GM19455 (cell line): Measurements from ENCODE around the gene KLHDC4.
"Not testable (repeated sequence)": the region's sequence is repeated elsewhere in the genome, so short reads cannot be mapped to it uniquely, and the experiment has no call there.

Experiments
- ATAC-seq: cut with Tn5 transposase; IDR thresholded peaks from one replicate; pipeline ENCODE4 v1.9.1; 2021; ENCODE audit not compliant: unreplicated experiment

The KLHDC4 gene

GRCh38 chr16:87765776-87766484, at the start of gene KLHDC4:
KLHDC4 (minus strand) TSS chr16:87765986; CDS start chr16:87765890, 96 bp downstream.
- ATAC-seq: peak; percentile 73

- no peak for ATAC-seq
These were observed 49.8 kb upstream of the KLHDC4 start for GRCh38 chr16:87815567-87815966.

GRCh38 chr16:87812200-87812656, 46.4 kb upstream of the KLHDC4 start:
- no peak for ATAC-seq

GRCh38 chr16:87811454-87811853, 45.7 kb upstream of the KLHDC4 start:
- ATAC-seq: not testable (repeated sequence)

GRCh38 chr16:87809150-87809902, 43.5 kb upstream of the KLHDC4 start:
- peak; percentile 47 for ATAC-seq

- no peak for ATAC-seq
These were observed 42.3 kb upstream of the KLHDC4 start for GRCh38 chr16:87808108-87808507.

- ATAC-seq: no peak
These were observed 41.1 kb upstream of the KLHDC4 start for GRCh38 chr16:87806641-87807546.

- ATAC-seq: no peak
These were observed 40.5 kb upstream of the KLHDC4 start for GRCh38 chr16:87806261-87806640.

GRCh38 chr16:87803385-87803784, 37.6 kb upstream of the KLHDC4 start:
- ATAC-seq: no peak

- ATAC-seq: no peak
These were observed 36.9 kb upstream of the KLHDC4 start for GRCh38 chr16:87802670-87803069.

GRCh38 chr16:87801679-87802259, 36.0 kb upstream of the KLHDC4 start:
- no peak for ATAC-seq

- no peak for ATAC-seq
These were observed 34.7 kb upstream of the KLHDC4 start for GRCh38 chr16:87800497-87800896.

GRCh38 chr16:87795336-87795735, 29.6 kb upstream of the KLHDC4 start:
- no peak for ATAC-seq

- ATAC-seq: no peak
These were observed 28.8 kb upstream of the KLHDC4 start for GRCh38 chr16:87794485-87795078.

GRCh38 chr16:87792205-87792565, 26.4 kb upstream of the KLHDC4 start:
- no peak for ATAC-seq

- ATAC-seq: no peak
These were observed 25.8 kb upstream of the KLHDC4 start for GRCh38 chr16:87791295-87792204.

GRCh38 chr16:87790292-87791100, 24.7 kb upstream of the KLHDC4 start:
- ATAC-seq: no peak

- no peak for ATAC-seq
These were observed 23.9 kb upstream of the KLHDC4 start for GRCh38 chr16:87789437-87790291.
